A549 (cell line): ENCODE measurements around the gene COQ8B. TPM values are rescaled to one million over a fixed set of nuclear protein-coding genes. Genes with fewer than 3 reads are reported as not detected.
"Not testable (repeated sequence)": the region's sequence is repeated elsewhere in the genome, so short reads cannot be mapped to it uniquely, and the experiment has no call there.

Source experiments
- ATAC-seq, 2 experiments: fragments of 200-7000 bp in 1 of 2; fragments of >200 bp in 1 of 2; cut with Nextera tagmentation in 1 of 2; cut with Tn5 transposase in 1 of 2; 3 replicates each; pipeline versions ENCODE4 v1.8.0 to v1.9.1; 2018 to 2020; ENCODE audit warnings: mild to moderate bottlenecking in 1 of 2, moderate library complexity in 1 of 2
- CTCF ChIA-PET: fragments of 300-600 bp; sonication (Branson Sonifier 250); formaldehyde crosslinking; extraction: SDS; loops from one replicate; lab custom pipeline; 2021; ENCODE audit warnings: antibody characterized with exemption, inconsistent platforms; lab: Yijun Ruan, JAX
- POLR2A ChIA-PET: fragments of 350-600 bp; formaldehyde crosslinking; extraction: SDS; loops from one replicate; lab custom pipeline; 2021; ENCODE audit warnings: antibody characterized with exemption, inconsistent platforms; lab: Yijun Ruan, JAX
- DNase-seq, 2 experiments: peaks; one replicate each; pipeline versions ENCODE4 v3.0.0 to v3.0.0-alpha.2; 2011 to 2016; ENCODE audit warnings: low read depth in 1 of 2, low spot score in 1 of 2
- FAIRE-seq: peaks from 2 replicates; lab custom pipeline; 2011; peaks lifted over from hg19 to GRCh38; lab: Jason Lieb, UNC
- H3K27ac ChIP-seq, 2 experiments: fragments of >200 bp; sonication (Bioruptor Twin); formaldehyde crosslinking; 3 replicates each; pipeline ENCODE4 v1.5.1; 2016 to 2017
- H3K4me1 ChIP-seq: fragments of >200 bp; sonication (Bioruptor Twin); formaldehyde crosslinking; 3 replicates; pipeline ENCODE4 v1.6.1; 2016
- H3K4me2 ChIP-seq: fragments of >200 bp; sonication (Bioruptor Twin); formaldehyde crosslinking; 3 replicates; pipeline ENCODE4 v1.6.1; 2016
- H3K4me3 ChIP-seq: fragments of >200 bp; sonication (Bioruptor Twin); formaldehyde crosslinking; 3 replicates; pipeline ENCODE4 v1.5.1; 2016
- H3K9me3 ChIP-seq: fragments of >200 bp; sonication (Bioruptor Twin); formaldehyde crosslinking; 3 replicates; pipeline ENCODE4 v1.6.1; 2016
- CHD2 ChIP-seq: fragments of 150-350 bp; IDR thresholded peaks from 2 replicates; pipeline ENCODE4 v1.6.1; 2014; ENCODE audit warnings: low read length; ENCODE audit not compliant: partially characterized antibody
- FOSB ChIP-seq: fragments of 250-450 bp; sonication (Bioruptor Pico); IDR thresholded peaks from 2 replicates; pipeline ENCODE4 v1.5.0; 2020; ENCODE audit warnings: mild to moderate bottlenecking, moderate library complexity
- FOSL2 ChIP-seq, 2 experiments: fragments of 450-650 bp in 1 of 2; fragments of >200 bp in 1 of 2; sonication (Bioruptor Twin) in 1 of 2; formaldehyde crosslinking; IDR thresholded peaks; 2 replicates each; pipeline versions ENCODE4 v1.5.0 to v1.6.1; 2016 to 2020; ENCODE audit warnings: mild to moderate bottlenecking in 1 of 2, moderate library complexity in 1 of 2
- HDAC2 ChIP-seq: fragments of 200-600 bp; sonication (generic); IDR thresholded peaks from 2 replicates; pipeline ENCODE4 v1.6.1; 2016
- HEYL ChIP-seq: fragments of 250-450 bp; sonication (Bioruptor Pico); IDR thresholded peaks from 2 replicates; pipeline ENCODE4 v1.8.0; 2021; ENCODE audit warnings: mild to moderate bottlenecking, moderate library complexity
- HOXB5 ChIP-seq: fragments of 250-450 bp; sonication (Bioruptor Pico); IDR thresholded peaks from 2 replicates; pipeline ENCODE4 v1.5.0; 2020; ENCODE audit warnings: mild to moderate bottlenecking, moderate library complexity
- KDM5A ChIP-seq: fragments of 200-600 bp; sonication (generic); IDR thresholded peaks from 2 replicates; pipeline ENCODE4 v1.6.1; 2016; ENCODE audit warnings: antibody characterized with exemption, mild to moderate bottlenecking
- MAZ ChIP-seq: fragments of 150-350 bp; IDR thresholded peaks from 2 replicates; pipeline ENCODE4 v1.6.1; 2014; ENCODE audit warnings: antibody characterized with exemption, low read depth, low read length, borderline replicate concordance
- MYC ChIP-seq: IDR thresholded peaks from 2 replicates; pipeline ENCODE4 v1.6.1; 2012; ENCODE audit warnings: mild to moderate bottlenecking, inconsistent platforms, low read length, improper control_type of control experiment, borderline replicate concordance
- NR3C1 ChIP-seq: fragments of >200 bp; sonication (Bioruptor Twin); formaldehyde crosslinking; IDR thresholded peaks from 3 replicates; pipeline ENCODE4 v1.6.1; 2017
- POLR2A ChIP-seq: IDR thresholded peaks from 2 replicates; pipeline ENCODE4 v1.6.1; 2012; ENCODE audit warnings: mild to moderate bottlenecking, low read length
- RAD21 ChIP-seq, 2 experiments: fragments of >200 bp in 1 of 2; sonication (Bioruptor Twin) in 1 of 2; formaldehyde crosslinking in 1 of 2; IDR thresholded peaks in 1 of 2; conservative IDR thresholded peaks in 1 of 2; 2 replicates in 1 of 2; 3 replicates in 1 of 2; pipeline ENCODE4 v1.6.1; 2012 to 2018; ENCODE audit warnings: inconsistent platforms in 1 of 2
- RNF2 ChIP-seq: fragments of 200-600 bp; sonication (generic); IDR thresholded peaks from 2 replicates; pipeline ENCODE4 v1.6.1; 2016; ENCODE audit warnings: low read depth, mild to moderate bottlenecking, antibody characterized with exemption, moderate library complexity, borderline replicate concordance
- USF2 ChIP-seq: fragments of 450-650 bp; IDR thresholded peaks from 2 replicates; pipeline ENCODE4 v1.6.1; 2014; ENCODE audit warnings: antibody characterized with exemption
- ZC3H11A ChIP-seq: fragments of 450-650 bp; IDR thresholded peaks from 2 replicates; pipeline ENCODE4 v1.6.1; 2014; ENCODE audit warnings: antibody characterized with exemption, mild to moderate bottlenecking
- ZFP36 ChIP-seq: fragments of 450-650 bp; IDR thresholded peaks from 2 replicates; pipeline ENCODE4 v1.6.1; 2014; ENCODE audit warnings: borderline replicate concordance; ENCODE audit not compliant: partially characterized antibody
- ZNF302 ChIP-seq: fragments of 250-450 bp; sonication (Bioruptor Pico); IDR thresholded peaks from 2 replicates; pipeline ENCODE4 v1.9.0; 2021; ENCODE audit warnings: inconsistent platforms, mild to moderate bottlenecking, moderate library complexity
- ZSCAN20 ChIP-seq: fragments of 250-450 bp; sonication (Bioruptor Pico); IDR thresholded peaks from 2 replicates; pipeline ENCODE4 v1.8.0; 2022; ENCODE audit warnings: mild to moderate bottlenecking, moderate library complexity
- WGBS: methylation state at CpG from one replicate; pipeline ENCODE4 v1.1.6; 2017; ENCODE audit errors: missing lambda C conversion rate; 5-methylcytosine and 5-hydroxymethylcytosine counted together
- polyA plus RNA-seq, 4 experiments: library from polyadenylated mRNA; depleted of rRNA in 3 of 4; stranded (reverse); fragments of >200 nt; fragmentation: RNase III in 1 of 4; extraction: RNeasy Plus Mini Kit Qiagen cat#74134 plus additional on column Dnase treatment in 1 of 4; gene quantifications; 2 replicates in 3 of 4; 3 replicates in 1 of 4; pipeline ENCODE4 v1.2.3, GENCODE V29; 2011 to 2017
- TF ChIP-seq, protein P1 (sequence below): IDR thresholded peaks from 2 replicates; pipeline ENCODE4 v1.6.1; 2012

The COQ8B gene
- polyA plus RNA-seq, 2 of the 4 experiments (the other 2 are of a cell fraction): 47.2 to 63.6 TPM

DNA sequence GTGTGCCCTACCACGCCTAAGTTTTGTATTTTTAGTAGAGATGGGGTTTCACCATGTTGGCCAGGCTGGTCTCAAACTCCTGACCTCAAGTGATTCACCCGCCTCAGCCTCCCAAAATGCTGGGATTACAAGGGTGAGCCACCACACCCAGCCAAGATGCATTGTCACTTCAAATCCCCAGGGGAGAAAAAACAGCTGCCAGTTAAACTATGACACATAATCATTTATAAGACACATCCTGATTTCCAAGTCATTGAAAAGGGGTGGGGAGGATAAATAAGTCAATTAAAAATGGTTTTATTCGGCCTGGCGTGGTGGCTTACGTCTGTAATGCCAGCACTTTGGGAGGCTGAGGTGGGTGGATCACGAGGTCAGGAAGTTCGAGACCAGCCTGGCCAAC is 61.0 kb downstream of the COQ8B start:
- 80% methylated on average over 7 of the region's 7 CpGs for WGBS
- H3K9me3 ChIP-seq; FAIRE-seq; H3K27ac ChIP-seq; H3K4me3 ChIP-seq; ATAC-seq; H3K4me1 ChIP-seq; POLR2A ChIA-PET; DNase-seq; H3K4me2 ChIP-seq; TF ChIP-seq FOSL2 (IDR thresholded peaks at IDR 0.05): not testable (repeated sequence)
- TF ChIP-seq FOSL2 (CRISPR knock-in tag; IDR thresholded peaks at IDR 0.05): 0 out of 2 replicates have a peak, but pooled peaks have one; percentile 11
- CTCF ChIA-PET: interaction anchor here (0.7 to 16.6 kb wide), 11 partner anchors 7 to 569 kb away, joined by 3 to 174 read pairs (median 4); no protein-coding TSS in a partner anchor

GRCh38 chr19:40652303-40652702 is 64.4 kb downstream of the COQ8B start:
- CTCF ChIA-PET: interaction anchor here (0.9 to 16.6 kb wide), 3 partner anchors 11 to 50 kb away, joined by 3 to 174 read pairs (median 89); no protein-coding TSS in a partner anchor
- FAIRE-seq, H3K27ac ChIP-seq, H3K4me3 ChIP-seq, ATAC-seq, H3K4me1 ChIP-seq, POLR2A ChIA-PET, DNase-seq, H3K9me3 ChIP-seq, H3K4me2 ChIP-seq: not testable (repeated sequence)
- 88% methylated on average over 11 of the region's 11 CpGs for WGBS

DNA sequence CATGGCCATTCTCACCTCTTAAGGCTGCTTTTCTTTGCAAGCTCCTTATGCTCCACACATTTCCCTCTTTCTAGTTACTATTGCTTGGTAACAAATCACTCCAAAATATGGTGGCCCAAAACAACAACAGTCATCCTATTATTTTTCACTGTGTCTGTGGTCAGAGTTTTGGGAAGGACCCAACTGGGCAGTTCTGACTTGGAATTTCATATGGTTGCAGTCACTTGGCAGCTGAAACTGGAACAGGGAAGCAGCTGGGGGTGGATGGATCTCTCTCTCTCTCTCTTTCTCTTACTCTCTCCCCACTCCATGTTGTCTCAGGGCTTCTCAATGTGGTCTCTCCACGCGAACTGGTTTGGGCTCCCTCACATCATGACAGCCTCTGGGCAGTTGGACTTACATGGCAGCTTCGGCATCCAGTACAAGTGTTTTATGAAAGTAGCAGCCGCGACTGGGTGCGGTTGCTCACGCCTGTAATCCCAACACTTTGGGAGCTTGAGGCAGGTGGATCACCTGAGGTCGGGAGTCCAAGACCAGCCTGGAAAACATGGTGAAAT is 65.9 kb downstream of the COQ8B start:
- WGBS: 90% methylated on average over 8 of the region's 8 CpGs
- CTCF ChIA-PET: interaction anchor here (0.6 to 16.6 kb wide), 9 partner anchors 9 to 493 kb away, joined by 3 to 174 read pairs (median 4); no protein-coding TSS in a partner anchor
- no peak for ATAC-seq

DNA sequence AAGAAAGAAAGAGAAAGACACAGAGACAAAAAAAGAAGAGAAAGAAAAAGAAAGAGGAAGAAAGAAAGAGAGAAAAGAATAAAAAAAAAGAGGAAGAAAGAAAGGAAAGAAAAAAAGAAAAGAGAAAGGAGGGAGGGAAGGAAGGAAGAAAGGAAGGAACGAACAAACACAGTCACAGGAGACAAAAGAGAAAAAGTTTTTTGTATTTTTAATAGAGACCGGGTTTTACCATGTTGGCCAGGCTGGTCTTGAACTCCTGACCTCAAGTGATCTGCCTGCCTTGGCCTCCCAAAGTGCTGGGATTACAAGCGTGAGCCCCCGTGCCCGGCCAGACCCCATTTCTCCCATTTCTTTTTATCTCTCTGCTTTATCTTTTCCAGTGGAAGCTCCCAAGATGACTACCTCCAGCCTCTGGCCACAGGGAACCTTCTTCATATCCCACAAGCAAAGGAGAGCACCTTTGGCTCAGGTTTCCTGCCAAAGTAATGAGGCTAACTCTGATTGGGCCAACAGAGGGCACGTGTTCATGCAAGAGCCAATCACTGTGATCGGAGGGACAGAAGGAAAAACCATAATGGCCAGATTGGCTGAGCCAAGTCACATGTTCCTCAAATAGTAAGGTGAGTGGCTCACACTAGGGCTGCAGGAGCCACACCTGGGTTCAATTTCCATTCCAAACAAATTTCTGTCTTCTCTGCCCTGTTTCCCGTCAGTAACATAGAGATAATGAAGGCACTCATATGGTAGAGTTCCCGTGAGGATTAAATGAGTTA is 66.6 kb downstream of the COQ8B start:
- TF ChIP-seq USF2: peak; percentile 94
- H3K27ac ChIP-seq, H3K4me3 ChIP-seq, POLR2A ChIA-PET, H3K9me3 ChIP-seq, H3K4me2 ChIP-seq: not testable (repeated sequence)
- FAIRE-seq (peak; percentile 91), ATAC-seq (peak in 1 of 2 experiments; percentile 2; a peak in 1 of 6 replicates), DNase-seq (peak; percentile 56 to 80)
- CTCF ChIA-PET: interaction anchor here (0.7 to 16.6 kb wide), 5 partner anchors 9 to 94 kb away, joined by 3 to 174 read pairs (median 4); no protein-coding TSS in a partner anchor
- H3K4me1 ChIP-seq: peaks cover 18% of the 10 kb centered on the region
- WGBS: 92% methylated on average over 9 of the region's 9 CpGs

More for the DNA sequence above, 65.9 kb downstream of the COQ8B start:
- Histone ChIP-seq H3K27ac (no peak overlapping the region), H3K9me3 (no peaks in the 10 kb centered on the region), H3K4me1 (peaks cover 11% of the 10 kb centered on the region), H3K4me2 (no peak overlapping the region), H3K4me3 (no peak overlapping the region)
- POLR2A ChIA-PET: no interaction called here
- no peak for FAIRE-seq
- DNase-seq: no peak
- TF ChIP-seq RAD21 (conservative IDR thresholded peaks at IDR 0.05 in 1 of 2, IDR thresholded peaks at IDR 0.05 in 1 of 2) (no peak), NR3C1 (no peak), POLR2A (no peak), FOSB (no peak), MYC (no peak), ZSCAN20 (CRISPR knock-in tag) (no peak), CHD2 (no peak), HEYL (no peak), HDAC2 (no peak), RNF2 (no peak), KDM5A (no peak), MAZ (no peak), HOXB5 (CRISPR knock-in tag) (no peak), ZNF302 (no peak), ZFP36 (no peak), ZC3H11A (no peak)
- TF ChIP-seq, protein P1, sequence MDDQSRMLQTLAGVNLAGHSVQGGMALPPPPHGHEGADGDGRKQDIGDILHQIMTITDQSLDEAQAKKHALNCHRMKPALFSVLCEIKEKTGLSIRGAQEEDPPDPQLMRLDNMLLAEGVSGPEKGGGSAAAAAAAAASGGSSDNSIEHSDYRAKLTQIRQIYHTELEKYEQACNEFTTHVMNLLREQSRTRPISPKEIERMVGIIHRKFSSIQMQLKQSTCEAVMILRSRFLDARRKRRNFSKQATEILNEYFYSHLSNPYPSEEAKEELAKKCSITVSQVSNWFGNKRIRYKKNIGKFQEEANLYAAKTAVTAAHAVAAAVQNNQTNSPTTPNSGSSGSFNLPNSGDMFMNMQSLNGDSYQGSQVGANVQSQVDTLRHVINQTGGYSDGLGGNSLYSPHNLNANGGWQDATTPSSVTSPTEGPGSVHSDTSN: no peak
